Sigmoid colon (tissue), 7 donors: ENCODE data around the gene SAMD14. TPM values are rescaled to one million over a fixed set of nuclear protein-coding genes. Genes with fewer than 3 reads are reported as not detected.

ENCODE experiments used
- DNase-seq: peaks from one replicate; pipeline ENCODE4 v3.0.0-alpha.2; 2019
- H3K27ac ChIP-seq, 4 donors: fragments of 200-600 bp; sonication (generic); one replicate each; pipeline ENCODE4 v1.5.1; 2016 to 2019; ENCODE audit warnings: mild to moderate bottlenecking in 1 of 4
- H3K27me3 ChIP-seq, 3 donors: fragments of 200-600 bp; sonication (generic); one replicate each; pipeline ENCODE4 v1.5.1; 2019; ENCODE audit warnings: mild to moderate bottlenecking in 1 of 3
- H3K36me3 ChIP-seq, 4 donors: fragments of 200-600 bp; sonication (generic); one replicate each; pipeline ENCODE4 v1.5.1; 2016 to 2019
- H3K4me1 ChIP-seq, 4 donors: fragments of 200-600 bp; sonication (generic); one replicate each; pipeline ENCODE4 v1.5.1; 2017 to 2019
- H3K4me3 ChIP-seq, 4 donors: fragments of 200-600 bp; sonication (generic); one replicate each; pipeline ENCODE4 v1.5.1; 2017 to 2019; ENCODE audit warnings: mild to moderate bottlenecking in 2 of 4, moderate library complexity in 1 of 4
- H3K9me3 ChIP-seq, 4 donors: fragments of 200-600 bp in 3 of 4; sonication (generic) in 3 of 4; one replicate each; pipeline versions ENCODE4 v1.5.1 to v1.6.1; 2013 to 2019
- CTCF ChIP-seq, 4 experiments: fragments of 450-650 bp in 3 of 4; fragments of 200-600 bp in 1 of 4; IDR thresholded peaks; one replicate each; pipeline ENCODE4 v1.5.1; 2016 to 2019; ENCODE audit warnings: antibody characterized with exemption in 4 of 4, mild to moderate bottlenecking in 3 of 4, moderate library complexity in 2 of 4
- EP300 ChIP-seq, 4 donors: sonication (generic); formaldehyde crosslinking; IDR thresholded peaks; one replicate each; pipeline ENCODE4 v1.6.1; 2017; ENCODE audit warnings: antibody characterized with exemption in 4 of 4
- POLR2A ChIP-seq, 2 donors: fragments of 450-650 bp; IDR thresholded peaks; one replicate each; pipeline ENCODE4 v1.6.1; 2016; ENCODE audit warnings: antibody characterized with exemption in 2 of 2, mild to moderate bottlenecking in 2 of 2, moderate library complexity in 2 of 2
- POLR2AphosphoS5 ChIP-seq, 4 donors: sonication (generic); formaldehyde crosslinking; IDR thresholded peaks; one replicate each; pipeline ENCODE4 v1.6.1; 2017; ENCODE audit warnings: antibody characterized with exemption in 4 of 4
- WGBS, 2 donors: extraction: QIAGEN DNeasy Blood & Tissue Kit; methylation state at CpG; one replicate each; pipeline ENCODE4 v1.1.7; 2013; 5-methylcytosine and 5-hydroxymethylcytosine counted together
- intact Hi-C: fragments of 100-400 bp; cut with DNase I; formaldehyde crosslinking; loops from one replicate; pipeline ENCODE4 v1.15.1; 2023
- polyA plus RNA-seq, 3 donors: library from polyadenylated mRNA; stranded (reverse); fragments of 200-250 nt; gene quantifications; one replicate each; pipeline ENCODE4 v1.2.3, GENCODE V29; 2013
- total RNA-seq, 4 donors: library from RNA; depleted of rRNA; stranded (reverse); fragments of >200 nt; gene quantifications; one replicate each; pipeline ENCODE4 v1.1.0, GENCODE V29; 2016
- donor health status: healthy with polysubstance abuse.
- donor health status: Bipolar disorder and iron deficiency.
- donor health status: healthy.

The SAMD14 gene
- total and polyA plus RNA-seq, 7 donors: 0.16 to 2.5 (median 0.92) TPM

DNA sequence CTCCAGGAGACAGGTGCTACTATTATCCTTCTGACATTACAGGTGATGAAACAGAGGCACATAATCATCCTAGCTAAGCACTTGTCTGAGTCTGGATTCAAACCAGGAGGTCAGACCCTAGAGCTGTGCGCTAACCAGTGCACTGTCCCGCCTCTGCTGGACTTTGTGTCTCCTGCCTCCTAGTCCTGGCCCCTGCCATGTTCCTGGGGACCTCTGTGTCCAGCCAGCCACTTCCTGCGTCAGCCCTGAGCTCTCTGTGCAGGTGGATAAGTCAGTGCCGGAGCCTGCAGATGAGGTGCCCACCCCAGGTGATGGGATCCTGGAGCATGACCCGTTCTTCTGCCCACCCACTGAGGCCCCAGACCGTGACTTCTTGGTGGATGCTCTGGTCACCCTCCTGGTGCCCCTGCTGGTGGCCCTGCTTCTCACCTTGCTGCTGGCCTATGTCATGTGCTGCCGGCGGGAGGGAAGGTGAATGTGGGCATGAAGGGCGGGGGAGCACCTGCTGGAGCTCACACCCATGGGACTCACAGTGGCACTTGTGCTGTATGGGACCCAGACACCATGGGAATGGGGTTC, 40.0 kb upstream of the SAMD14 start:
- TF ChIP-seq EP300 (IDR thresholded peaks at IDR 0.05) (no peak), CTCF (IDR thresholded peaks at IDR 0.05) (no peak), POLR2AphosphoS5 (IDR thresholded peaks at IDR 0.05) (no peak), POLR2A (IDR thresholded peaks at IDR 0.05) (no peak)
- Histone ChIP-seq H3K4me3 (no peak overlapping the region), H3K36me3 (peaks cover 0 to 19% (median 8%) of the 10 kb centered on the region in 4 donors), H3K9me3 (no peaks in the 10 kb centered on the region), H3K4me1 (peaks cover 2 to 62% (median 57%) of the 10 kb centered on the region in 4 donors), H3K27ac (peak overlapping the region in 2 of 4 donors; percentile 43 to 45), H3K27me3 (no peaks in the 10 kb centered on the region)
- no peak for DNase-seq
- 68 to 88% methylated on average over 9 of the region's 9 CpGs for WGBS, 2 donors
- intact Hi-C loops: loop anchor here (2.0 kb wide), 2 partner anchors 29 to 127 kb away; no protein-coding TSS in a partner anchor

- Histone ChIP-seq H3K27ac (peak overlapping the region in 3 of 4 donors; percentile 42 to 53 (median 43)), H3K9me3 (no peaks in the 10 kb centered on the region), H3K36me3 (peaks cover 0 to 19% (median 8%) of the 10 kb centered on the region in 4 donors), H3K4me3 (no peak overlapping the region), H3K27me3 (no peaks in the 10 kb centered on the region), H3K4me1 (peaks cover 2 to 67% (median 60%) of the 10 kb centered on the region in 4 donors)
- no peak for DNase-seq
- TF ChIP-seq EP300 (IDR thresholded peaks at IDR 0.05) (no peak), POLR2A (IDR thresholded peaks at IDR 0.05) (no peak), CTCF (IDR thresholded peaks at IDR 0.05) (peak; percentile 78 to 100 (median 98))
- intact Hi-C loops: loop anchor here (2.0 kb wide), 2 partner anchors 30 to 128 kb away; no protein-coding TSS in a partner anchor
- 21 to 38% methylated on average over 14 of the region's 14 CpGs for WGBS, 2 donors
These were observed 39.3 kb upstream of the SAMD14 start for GRCh38 chr17:50169121-50169764.

- Histone ChIP-seq H3K4me1 (peaks cover 2 to 63% (median 53%) of the 10 kb centered on the region in 4 donors), H3K4me3 (no peak overlapping the region), H3K36me3 (peaks cover 0 to 19% (median 8%) of the 10 kb centered on the region in 4 donors), H3K27me3 (no peaks in the 10 kb centered on the region), H3K27ac (peak overlapping the region in 1 of 4 donors; percentile 94), H3K9me3 (no peaks in the 10 kb centered on the region)
- intact Hi-C loops: loop anchor here (2.0 kb wide), 2 partner anchors 30 to 128 kb away; no protein-coding TSS in a partner anchor
- no peak for DNase-seq
- TF ChIP-seq EP300 (IDR thresholded peaks at IDR 0.05): no peak
- no peak for TF ChIP-seq POLR2AphosphoS5 (IDR thresholded peaks at IDR 0.05)
- TF ChIP-seq POLR2A (IDR thresholded peaks at IDR 0.05): no peak
- no peak for TF ChIP-seq CTCF (IDR thresholded peaks at IDR 0.05)
- 75 to 77% methylated on average over 13 of the region's 13 CpGs for WGBS, 2 donors
These were observed 38.4 kb upstream of the SAMD14 start for GRCh38 chr17:50168319-50168718.

DNA sequence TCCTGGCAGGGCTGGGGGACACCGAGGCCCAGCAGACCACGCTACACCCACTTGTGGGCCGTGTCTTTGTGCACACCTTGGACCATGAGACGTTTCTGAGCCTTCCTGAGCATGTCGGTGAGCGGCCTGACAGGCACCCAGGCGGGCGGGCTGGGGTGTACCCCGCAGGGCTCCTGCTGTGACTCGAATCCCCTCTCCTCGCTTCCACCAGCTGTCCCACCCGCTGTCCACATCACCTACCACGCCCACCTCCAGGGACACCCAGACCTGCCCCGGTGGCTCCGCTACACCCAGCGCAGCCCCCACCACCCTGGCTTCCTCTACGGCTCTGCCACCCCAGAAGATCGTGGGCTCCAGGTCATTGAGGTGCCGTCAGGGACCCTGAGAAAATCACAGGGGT, 37.4 kb upstream of the SAMD14 start:
- H3K27ac ChIP-seq: peak overlapping the region in 3 of 4 donors; percentile 26 to 94 (median 90)
- peak overlapping the region in 2 of 4 donors; percentile 22 to 57 for H3K4me3 ChIP-seq
- peaks cover 2 to 57% (median 48%) of the 10 kb centered on the region in 4 donors for H3K4me1 ChIP-seq

More for the DNA sequence above, 37.4 kb upstream of the SAMD14 start:
- H3K27me3 ChIP-seq: no peaks in the 10 kb centered on the region
- no peaks in the 10 kb centered on the region for H3K9me3 ChIP-seq
- intact Hi-C loops: no loop called here
- H3K36me3 ChIP-seq: peaks cover 0 to 19% (median 8%) of the 10 kb centered on the region in 4 donors
- 76 to 90% methylated on average over 19 of the region's 19 CpGs for WGBS, 2 donors
- DNase-seq: no peak
- TF ChIP-seq POLR2A (IDR thresholded peaks at IDR 0.05) (no peak), CTCF (IDR thresholded peaks at IDR 0.05) (no peak), EP300 (IDR thresholded peaks at IDR 0.05) (no peak), POLR2AphosphoS5 (IDR thresholded peaks at IDR 0.05) (no peak)
